DMS53 treated with DMSO at 0.1 percent for 48 hours (cell line): ENCODE results near the gene NACC2.

Source experiments
- DNase-seq: peaks from one replicate; lab custom pipeline; 2025; ENCODE audit not compliant: unreplicated experiment; lab: John Stamatoyannopoulos, UW

NACC2 gene

GRCh38 chr9:136093995-136094881 is 851 bp downstream of the NACC2 start:
- no peak for DNase-seq

- no peak for DNase-seq
Observed at GRCh38 chr9:136093346-136093986, 1.6 kb downstream of the NACC2 start.

DNA sequence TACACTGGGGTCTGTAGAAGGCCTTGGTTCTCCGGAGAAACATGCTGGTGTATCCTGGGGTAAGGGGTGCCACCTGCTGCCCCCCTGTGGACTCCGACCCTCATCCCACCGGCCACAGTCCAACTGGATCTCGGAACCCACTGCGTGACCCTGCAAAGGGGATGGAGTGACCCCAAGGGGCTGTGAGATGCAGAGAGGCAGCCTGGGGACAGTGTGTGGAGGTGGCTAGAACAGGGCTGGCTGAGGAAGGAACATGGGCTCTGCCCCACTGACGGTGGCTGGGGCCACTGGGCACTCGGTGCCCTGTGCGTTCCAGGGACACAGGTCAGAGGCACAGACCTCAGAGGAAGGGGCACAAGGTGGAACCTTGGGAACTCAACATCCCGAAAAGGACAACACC is 2.3 kb downstream of the NACC2 start:
- DNase-seq: no peak

- DNase-seq: no peak
Observed at GRCh38 chr9:136092353-136092650, 2.8 kb downstream of the NACC2 start.

- no peak for DNase-seq
Observed at GRCh38 chr9:136091582-136092352, 3.3 kb downstream of the NACC2 start.

DNA sequence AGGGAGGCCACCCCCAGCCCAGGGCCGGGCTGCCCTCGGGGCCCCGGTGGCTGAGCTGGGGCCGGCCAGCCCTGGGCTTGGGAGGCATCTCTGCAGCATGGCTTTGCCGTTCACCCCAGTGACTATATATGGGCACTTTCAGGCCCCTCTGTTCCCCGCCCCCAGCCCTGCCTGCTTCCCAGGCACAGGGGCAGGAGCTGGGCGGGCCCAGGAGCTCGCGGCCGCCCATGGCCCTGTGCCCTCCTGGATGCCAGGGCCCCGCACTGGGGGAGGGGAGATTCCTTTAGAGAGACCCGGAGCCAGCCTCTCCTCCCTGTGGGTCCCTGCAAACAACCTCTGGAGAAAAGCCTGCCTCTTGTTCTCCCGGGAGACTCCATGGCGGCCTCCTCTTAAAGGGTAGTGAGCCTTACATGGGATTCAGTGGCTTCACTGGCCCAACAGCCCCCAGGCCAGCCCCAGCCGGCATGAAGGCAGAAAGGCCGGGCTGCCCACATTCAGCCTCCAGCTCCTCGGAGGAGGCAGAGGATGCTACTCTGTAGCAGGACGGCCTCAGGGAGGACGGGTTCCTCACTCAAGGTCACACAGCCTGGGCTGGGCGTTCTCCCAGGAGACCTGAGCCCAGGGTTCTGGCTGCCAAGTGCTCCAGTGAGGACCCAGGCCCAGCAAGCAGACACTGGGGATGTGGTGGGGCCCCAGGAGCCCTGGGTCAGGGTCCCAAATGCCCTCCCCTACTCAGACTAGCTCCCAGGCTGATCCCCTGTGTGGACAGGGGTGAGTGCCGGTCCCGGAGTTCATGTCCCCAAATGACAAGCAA is 4.1 kb downstream of the NACC2 start:
- DNase-seq: no peak

DNA sequence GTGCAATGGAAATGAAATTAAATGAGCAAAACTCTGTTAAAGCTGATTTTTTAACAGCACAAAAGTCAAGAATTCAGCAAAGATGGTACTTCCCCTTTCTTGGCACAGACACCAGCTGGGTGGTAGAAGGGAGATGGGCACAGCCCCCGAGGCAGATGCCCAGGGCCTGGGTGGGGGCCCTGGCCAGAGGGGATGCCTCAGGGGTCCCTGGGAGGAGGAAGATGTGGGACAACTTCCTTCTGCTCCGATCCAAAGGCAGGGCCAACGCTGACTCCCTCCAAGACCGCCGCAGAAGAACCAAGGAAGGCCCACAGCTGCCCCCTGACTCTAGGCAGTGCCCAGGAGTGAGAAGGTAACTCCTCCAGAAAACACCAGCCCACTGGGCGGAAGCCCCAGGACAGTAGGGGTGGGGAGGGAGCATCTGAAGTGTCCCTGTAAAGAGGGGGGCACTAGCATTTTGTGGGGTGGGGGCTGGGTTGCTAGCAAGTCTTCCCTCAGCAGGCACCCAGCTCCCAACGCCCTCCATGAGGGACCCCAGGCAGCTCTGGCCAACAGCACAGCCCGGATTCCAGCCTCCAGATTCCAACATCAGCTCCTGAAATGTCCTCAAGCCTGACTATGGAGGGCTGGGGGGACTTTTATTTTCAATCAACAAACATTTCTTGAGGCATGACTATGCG is 4.9 kb downstream of the NACC2 start:
- no peak for DNase-seq

- DNase-seq: no peak
Observed at GRCh38 chr9:136089697-136090045, 5.4 kb downstream of the NACC2 start.

DNA sequence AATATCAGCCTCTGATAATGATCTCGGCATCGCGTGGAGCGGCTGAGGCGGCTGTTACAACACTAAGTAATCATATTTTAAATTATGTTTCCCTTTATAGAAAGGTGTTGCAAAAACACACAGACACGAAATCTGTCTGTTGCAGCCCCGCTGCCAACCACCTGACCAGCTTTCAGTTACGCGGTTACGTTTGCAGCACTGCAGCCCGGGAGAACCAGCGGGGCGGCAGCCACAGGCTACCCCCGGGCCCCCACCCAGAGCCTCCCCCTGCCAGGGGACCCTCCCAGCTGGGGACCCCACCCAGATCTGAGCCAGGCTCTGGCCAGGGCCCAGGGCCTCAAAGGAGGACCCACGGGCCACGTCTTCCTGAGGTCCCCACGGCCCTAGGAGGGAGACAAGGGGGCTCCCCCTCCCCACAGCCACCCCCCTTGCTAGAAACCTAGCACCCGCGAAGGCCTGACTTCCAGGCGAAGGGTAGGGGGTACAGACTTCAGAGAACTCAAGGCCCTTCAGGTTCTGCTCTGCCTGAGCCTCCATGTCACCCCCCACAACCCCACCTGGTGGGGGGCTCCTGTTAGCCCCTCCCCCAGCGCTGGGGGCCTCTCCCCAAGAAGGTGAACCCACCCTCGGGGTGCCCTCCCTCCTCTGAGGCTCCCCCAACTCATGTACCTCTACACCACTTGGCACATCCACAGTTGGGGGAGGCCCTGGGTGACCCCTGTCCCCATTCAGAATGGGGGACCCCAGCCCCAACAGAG is 6.0 kb downstream of the NACC2 start:
- no peak for DNase-seq

DNA sequence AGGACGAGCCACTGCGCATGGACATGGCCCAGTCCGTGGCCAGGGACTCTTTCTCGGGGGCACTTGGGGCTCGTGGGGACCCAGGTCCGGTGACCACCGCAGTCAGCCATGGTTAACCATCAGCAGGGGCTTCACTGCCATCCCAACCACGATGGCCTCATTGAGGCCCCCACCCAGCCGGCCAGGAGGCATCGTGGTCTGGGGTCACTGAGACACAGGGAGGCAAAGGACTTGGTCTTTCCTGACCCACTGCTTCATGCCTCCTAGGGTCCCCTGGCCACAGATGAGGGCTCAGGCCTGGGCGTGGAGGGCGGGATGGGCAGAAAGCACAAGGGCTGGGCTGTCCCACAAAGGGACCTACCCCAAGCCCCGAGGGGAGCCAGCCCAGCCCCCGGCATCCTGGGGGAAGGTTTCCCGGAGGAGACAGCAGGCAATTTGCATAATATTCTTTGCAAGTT is 6.6 kb downstream of the NACC2 start:
- no peak for DNase-seq

- no peak for DNase-seq
Observed at GRCh38 chr9:136087741-136088480, 7.2 kb downstream of the NACC2 start.

DNA sequence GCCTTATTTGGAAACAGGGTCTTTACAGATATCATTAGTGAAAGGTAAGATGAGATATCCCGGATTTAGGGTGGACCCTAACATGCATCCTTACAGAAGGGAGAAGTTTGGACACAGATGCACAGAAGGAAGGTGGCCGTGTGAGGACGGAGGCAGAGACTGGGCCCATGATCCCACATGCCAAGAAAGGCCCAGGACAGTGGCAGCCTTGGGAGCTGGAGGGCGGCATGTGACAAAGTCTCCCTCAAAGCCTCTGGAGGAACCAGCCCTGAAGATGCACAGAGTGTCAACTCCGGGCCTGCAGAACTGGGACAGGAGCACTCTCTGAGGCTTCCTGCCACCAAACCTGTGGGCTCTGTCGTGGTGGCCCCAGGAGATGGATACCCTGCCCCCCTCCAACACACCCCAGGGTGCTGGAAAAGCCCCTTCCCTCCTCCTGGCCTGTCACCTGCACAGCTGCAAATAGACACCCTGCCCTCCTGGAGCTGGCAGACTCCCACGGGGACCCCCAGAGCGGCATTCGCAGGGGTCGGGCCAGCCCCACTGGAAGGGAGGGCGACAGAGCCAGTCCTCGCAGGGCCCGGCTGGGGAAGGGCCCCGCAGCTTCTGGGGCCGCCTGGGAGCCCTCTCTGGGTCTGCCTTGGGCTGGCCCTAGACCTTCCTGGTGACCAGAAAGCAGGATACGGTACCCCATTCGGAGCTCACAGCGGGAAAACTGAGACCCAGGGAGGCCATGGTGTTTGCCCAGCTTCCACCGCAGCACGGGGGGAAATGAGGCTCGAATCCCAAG is 7.9 kb downstream of the NACC2 start:
- no peak for DNase-seq

DNA sequence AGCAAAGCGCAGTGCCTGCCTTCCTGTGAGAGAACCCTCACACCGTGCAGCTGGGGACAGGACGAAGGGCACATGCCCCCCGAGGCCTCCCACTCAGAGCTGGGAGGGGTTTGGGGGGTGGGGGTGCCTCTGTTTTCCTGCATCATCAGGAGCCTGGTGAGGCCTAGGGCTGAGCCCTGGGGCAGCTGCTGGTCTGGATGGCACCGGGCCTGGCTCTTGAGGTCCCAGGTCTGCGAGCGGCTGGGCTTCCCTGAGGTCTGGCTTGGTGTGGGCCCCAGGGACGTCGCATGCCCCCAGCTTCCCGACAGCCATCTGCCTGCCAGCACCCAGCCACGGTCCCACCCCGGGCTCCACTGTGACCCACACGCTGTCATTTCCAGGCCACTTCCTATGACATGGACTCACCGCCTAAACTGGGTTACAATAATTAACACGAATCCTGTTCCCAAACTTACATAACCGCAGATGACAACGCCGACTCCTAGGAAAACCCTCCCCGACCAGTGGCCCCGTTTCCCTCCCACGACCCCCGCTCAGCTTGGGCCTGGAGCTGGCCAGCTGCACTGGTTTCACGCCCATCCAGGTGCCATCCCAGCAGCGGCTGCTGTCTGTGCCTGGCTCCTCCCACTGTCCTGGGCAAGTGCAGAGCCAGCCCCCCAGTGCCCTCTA is 8.7 kb downstream of the NACC2 start:
- DNase-seq: no peak

DNA sequence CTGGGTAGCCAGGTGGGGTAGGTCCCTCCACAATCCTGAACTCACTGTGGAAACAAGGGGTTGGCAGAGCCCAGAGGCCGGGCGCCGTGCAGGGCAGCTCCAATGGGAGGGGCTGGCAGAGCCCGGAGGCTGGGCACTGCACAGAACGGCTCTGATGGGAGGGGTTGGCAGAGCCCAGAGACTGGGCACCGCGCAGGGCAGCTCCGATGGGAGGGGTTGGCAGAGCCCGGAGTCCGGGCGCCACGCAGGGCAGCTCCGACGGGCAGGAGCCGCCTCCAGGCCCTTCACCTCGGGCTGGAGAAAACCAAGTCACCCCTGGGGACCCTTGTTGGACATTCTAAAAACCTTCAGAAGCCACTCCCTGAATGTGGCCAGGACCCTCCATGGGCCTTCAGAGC is 9.3 kb downstream of the NACC2 start:
- no peak for DNase-seq

GRCh38 chr9:136084063-136084944 is 10.8 kb downstream of the NACC2 start:
- DNase-seq: no peak

DNA sequence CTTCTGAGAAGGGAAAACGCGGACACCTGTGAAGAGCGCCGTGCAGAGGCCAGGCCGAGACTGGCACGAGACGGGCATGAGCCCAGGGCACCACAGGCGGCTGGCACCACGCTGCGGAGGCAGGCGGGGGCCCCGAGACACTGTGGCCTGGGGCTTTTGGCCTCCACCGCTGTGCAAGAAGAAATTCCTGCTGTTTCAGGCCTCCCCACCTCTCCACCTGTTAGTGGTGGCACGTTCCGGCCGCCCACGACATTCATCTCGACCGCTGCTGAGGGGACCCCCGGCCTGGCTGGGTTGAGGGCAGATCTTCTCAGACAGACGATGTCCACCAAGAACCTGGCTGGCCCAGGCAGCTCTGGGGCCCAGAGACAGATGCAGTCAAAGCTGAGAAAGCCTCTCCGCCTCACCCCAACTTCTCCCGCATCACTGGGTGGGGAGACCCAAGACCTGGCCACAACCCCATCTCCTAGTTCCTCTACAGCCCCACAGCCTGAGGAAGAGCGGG is 11.5 kb downstream of the NACC2 start:
- DNase-seq: no peak
